Stimulated activated CD8-positive, alpha-beta memory T cell treated with anti-CD3 and anti-CD28 coated beads, Interleukin-12 subunit alpha, Interleukin-12 subunit beta, amount 100 ng/mL, for 24 hours (primary cell): Measurements from ENCODE around the gene GALNT13.

Source experiments
- DNase-seq: peaks from one replicate; pipeline ENCODE4 v3.0.0-alpha.2; 2020; ENCODE audit errors: extremely low read depth

Gene GALNT13

GRCh38 chr2:153871231-153872221, at the start of gene GALNT13:
TSS of gene GALNT13 (plus strand) at chr2:153871922.
- DNase-seq: no peak

GRCh38 chr2:153823880-153824279, 47.8 kb upstream of the GALNT13 start:
- DNase-seq: no peak

- DNase-seq: no peak
Observed at GRCh38 chr2:153828335-153828734, 43.4 kb upstream of the GALNT13 start.

- DNase-seq: no peak
Observed at GRCh38 chr2:153834662-153835061, 37.1 kb upstream of the GALNT13 start.

- no peak for DNase-seq
Observed at GRCh38 chr2:153858250-153858649, 13.5 kb upstream of the GALNT13 start.

- DNase-seq: no peak
Observed at GRCh38 chr2:153864022-153864421, 7.7 kb upstream of the GALNT13 start.

GRCh38 chr2:153866595-153866994, 5.1 kb upstream of the GALNT13 start:
- no peak for DNase-seq

GRCh38 chr2:153870308-153870707, 1.4 kb upstream of the GALNT13 start:
- DNase-seq: no peak

GRCh38 chr2:153872311-153873051, 759 bp downstream of the GALNT13 start:
- DNase-seq: no peak

GRCh38 chr2:153873052-153874048, 1.6 kb downstream of the GALNT13 start:
- DNase-seq: no peak

GRCh38 chr2:153875801-153876466, 4.2 kb downstream of the GALNT13 start:
- DNase-seq: no peak

GRCh38 chr2:153880926-153881325, 9.2 kb downstream of the GALNT13 start:
- DNase-seq: no peak

GRCh38 chr2:153886833-153887232, 15.1 kb downstream of the GALNT13 start:
- DNase-seq: no peak

GRCh38 chr2:153890576-153890975, 18.9 kb downstream of the GALNT13 start:
- no peak for DNase-seq

- DNase-seq: no peak
Observed at GRCh38 chr2:153891051-153891450, 19.3 kb downstream of the GALNT13 start.

- DNase-seq: no peak
Observed at GRCh38 chr2:153912798-153913396, 41.2 kb downstream of the GALNT13 start.

- no peak for DNase-seq
Observed at GRCh38 chr2:153917570-153917969, 45.8 kb downstream of the GALNT13 start.

GRCh38 chr2:153935511-153935910, 63.8 kb downstream of the GALNT13 start:
- DNase-seq: no peak

GRCh38 chr2:153939124-153939796, 67.5 kb downstream of the GALNT13 start:
- DNase-seq: no peak

GRCh38 chr2:153940511-153940910, 68.8 kb downstream of the GALNT13 start:
- no peak for DNase-seq
